H1 (cell line): Measurements from ENCODE around the gene DMPK. TPM values are rescaled to one million over a fixed set of nuclear protein-coding genes. Genes with fewer than 3 reads are reported as not detected.

Source experiments
- CTCF ChIA-PET: fragments of 300-600 bp; sonication (Branson Sonifier 250); formaldehyde crosslinking; loops from one replicate; lab custom pipeline; 2021; ENCODE audit not compliant: partially characterized antibody; lab: Charles Lee
- POLR2A ChIA-PET: fragments of 300-600 bp; sonication (Branson Sonifier 250); formaldehyde crosslinking; loops from one replicate; lab custom pipeline; 2021; ENCODE audit warnings: inconsistent platforms; ENCODE audit not compliant: partially characterized antibody; lab: Charles Lee
- DNase-seq, 2 experiments: peaks; one replicate each; pipeline versions ENCODE4 v3.0.0 to v3.0.0-alpha.2; 2010 to 2022; ENCODE audit warnings: low spot score in 2 of 2, low read depth in 1 of 2, mixed read lengths in 1 of 2
- FAIRE-seq: peaks from 2 replicates; lab custom pipeline; 2011; peaks lifted over from hg19 to GRCh38; lab: Jason Lieb, UNC
- H2AFZ ChIP-seq: 2 replicates; pipeline ENCODE4 v1.8.1; 2012; ENCODE audit warnings: low read length, inconsistent platforms
- H2AK5ac ChIP-seq: 2 replicates; pipeline ENCODE4 v1.6.1; 2013; ENCODE audit warnings: low read depth, low read length
- H2BK120ac ChIP-seq: replicated peaks from 2 replicates; pipeline ENCODE3; 2013; ENCODE audit warnings: low read depth, low read length, inconsistent platforms
- H2BK12ac ChIP-seq: 2 replicates; pipeline ENCODE4 v1.6.1; 2013; ENCODE audit warnings: low read depth, low read length
- H2BK15ac ChIP-seq: 2 replicates; pipeline ENCODE4 v1.6.1; 2013; ENCODE audit warnings: low read length
- H2BK20ac ChIP-seq: 2 replicates; pipeline ENCODE4 v1.6.1; 2013; ENCODE audit warnings: low read length
- H2BK5ac ChIP-seq: 2 replicates; pipeline ENCODE4 v1.6.1; 2013; ENCODE audit warnings: low read depth, low read length
- H3K14ac ChIP-seq: 2 replicates; pipeline ENCODE4 v1.6.1; 2013; ENCODE audit warnings: inconsistent platforms; ENCODE audit not compliant: insufficient read length
- H3K18ac ChIP-seq: 2 replicates; pipeline ENCODE4 v1.6.1; 2013; ENCODE audit warnings: low read length; ENCODE audit errors: extremely low read depth
- H3K23ac ChIP-seq: 2 replicates; pipeline ENCODE4 v1.6.1; 2013; ENCODE audit warnings: inconsistent platforms; ENCODE audit not compliant: insufficient read length
- H3K23me2 ChIP-seq: 2 replicates; pipeline ENCODE4 v1.6.1; 2013; ENCODE audit warnings: low read depth, low read length
- H3K27ac ChIP-seq: 2 replicates; pipeline ENCODE4 v1.6.1; 2011; ENCODE audit warnings: low read depth, low read length, inconsistent platforms
- H3K27me3 ChIP-seq, 4 experiments: replicated peaks in 1 of 4; 1 replicate in 1 of 4; 2 replicates in 3 of 4; pipeline versions ENCODE4 v1.6.1 to v1.8.1; 2011 to 2013; ENCODE audit warnings: low read length in 3 of 4, mild to moderate bottlenecking in 3 of 4, inconsistent platforms in 2 of 4, mixed read lengths in 2 of 4, moderate library complexity in 1 of 4; ENCODE audit not compliant: control insufficient read depth in 3 of 4, insufficient read depth in 3 of 4; ENCODE audit errors: extremely low read depth in 1 of 4
- H3K36me3 ChIP-seq, 4 experiments: 2 replicates each; pipeline versions ENCODE4 v1.6.1 to v1.8.1; 2011 to 2013; ENCODE audit warnings: mild to moderate bottlenecking in 4 of 4, low read length in 3 of 4, moderate library complexity in 2 of 4, control low read depth in 1 of 4, inconsistent platforms in 1 of 4; ENCODE audit not compliant: insufficient read depth in 4 of 4, control insufficient read depth in 2 of 4
- H3K4ac ChIP-seq: replicated peaks from 2 replicates; pipeline ENCODE3; 2013; ENCODE audit warnings: low read length, low read depth, mixed read lengths, inconsistent platforms; ENCODE audit not compliant: insufficient read length
- H3K4me1 ChIP-seq, 4 experiments: replicated peaks in 1 of 4; 1 replicate in 1 of 4; 2 replicates in 3 of 4; pipeline versions ENCODE4 v1.6.1 to v1.8.1; 2011 to 2013; ENCODE audit warnings: low read length in 3 of 4, inconsistent platforms in 2 of 4, mixed read lengths in 1 of 4; ENCODE audit not compliant: insufficient read depth in 4 of 4, control insufficient read depth in 3 of 4
- H3K4me2 ChIP-seq, 2 experiments: 2 replicates each; pipeline versions ENCODE4 v1.6.1 to v1.8.1; 2011 to 2013; ENCODE audit warnings: low read depth in 2 of 2, low read length in 2 of 2, control low read depth in 1 of 2, inconsistent platforms in 1 of 2, mild to moderate bottlenecking in 1 of 2; ENCODE audit not compliant: insufficient read depth in 1 of 2
- H3K4me3 ChIP-seq, 4 experiments: fragments of 200-600, 300-600 bp in 1 of 4; sonication (generic), shearing (Covaris generic), sonication (Bioruptor Twin) in 1 of 4; 2 replicates each; pipeline versions ENCODE4 v1.5.1 to v1.8.1; 2011 to 2016; ENCODE audit warnings: low read length in 4 of 4, low read depth in 3 of 4, control low read depth in 2 of 4, inconsistent platforms in 2 of 4, mild to moderate bottlenecking in 2 of 4, mixed read lengths in 1 of 4, moderate library complexity in 1 of 4; ENCODE audit not compliant: insufficient read depth in 2 of 4; ENCODE audit errors: extremely low read depth in 1 of 4
- H3K56ac ChIP-seq: replicated peaks from 2 replicates; pipeline ENCODE3; 2013; ENCODE audit warnings: low read depth, mild to moderate bottlenecking, mixed read lengths, low read length, inconsistent platforms; ENCODE audit not compliant: insufficient read length
- H3K79me1 ChIP-seq: 2 replicates; pipeline ENCODE4 v1.6.1; 2013; ENCODE audit warnings: low read depth, low read length, control low read depth
- H3K79me2 ChIP-seq, 2 experiments: 2 replicates each; pipeline versions ENCODE4 v1.6.1 to v1.8.1; 2012 to 2013; ENCODE audit warnings: low read length in 2 of 2, mild to moderate bottlenecking in 2 of 2, inconsistent platforms in 1 of 2; ENCODE audit not compliant: insufficient read depth in 2 of 2, control insufficient read depth in 1 of 2
- H3K9ac ChIP-seq, 4 experiments: replicated peaks in 1 of 4; 1 replicate in 1 of 4; 2 replicates in 3 of 4; pipeline versions ENCODE4 v1.6.1 to v1.8.1; 2011 to 2013; ENCODE audit warnings: low read depth in 3 of 4, low read length in 3 of 4, control low read depth in 2 of 4, mild to moderate bottlenecking in 2 of 4, moderate library complexity in 2 of 4, inconsistent platforms in 1 of 4; ENCODE audit errors: extremely low read depth in 1 of 4
- H3K9me3 ChIP-seq, 2 experiments: 2 replicates each; pipeline versions ENCODE4 v1.6.1 to v1.8.1; 2012 to 2013; ENCODE audit warnings: mild to moderate bottlenecking in 2 of 2, moderate library complexity in 2 of 2, control low read depth in 1 of 2, inconsistent platforms in 1 of 2, low read depth in 1 of 2, low read length in 1 of 2, mixed read lengths in 1 of 2; ENCODE audit not compliant: insufficient read depth in 2 of 2
- H4K20me1 ChIP-seq, 2 experiments: replicated peaks in 1 of 2; 2 replicates each; pipeline versions ENCODE3 to v1.8.1; 2011 to 2013; ENCODE audit warnings: inconsistent platforms in 2 of 2, low read length in 2 of 2, mild to moderate bottlenecking in 1 of 2; ENCODE audit not compliant: insufficient read depth in 2 of 2, control insufficient read depth in 1 of 2
- H4K5ac ChIP-seq: 2 replicates; pipeline ENCODE4 v1.6.1; 2013; ENCODE audit warnings: low read length, low read depth, mixed read lengths, inconsistent platforms; ENCODE audit not compliant: insufficient read length
- H4K8ac ChIP-seq: 2 replicates; pipeline ENCODE4 v1.8.0; 2013; ENCODE audit warnings: mild to moderate bottlenecking, moderate library complexity, low read length, inconsistent platforms; ENCODE audit not compliant: insufficient read depth; ENCODE audit errors: extremely low read depth
- H4K91ac ChIP-seq: replicated peaks from 2 replicates; pipeline ENCODE3; 2013; ENCODE audit warnings: low read length, mixed read lengths, inconsistent platforms; ENCODE audit not compliant: insufficient read length
- CEBPB ChIP-seq: IDR thresholded peaks from 2 replicates; pipeline ENCODE4 v1.6.1; 2012; ENCODE audit warnings: low read depth, low read length
- KDM1A ChIP-seq: fragments of 200-600, 300-600 bp; sonication (generic); IDR thresholded peaks from 2 replicates; pipeline ENCODE4 v1.7.1; 2016; ENCODE audit warnings: mild to moderate bottlenecking, low read length, borderline replicate concordance
- SIN3A ChIP-seq, 2 experiments: IDR thresholded peaks in 1 of 2; conservative IDR thresholded peaks in 1 of 2; 2 replicates each; pipeline ENCODE4 v1.6.1; 2011 to 2012; ENCODE audit warnings: low read length in 2 of 2, improper control_type of control experiment in 1 of 2, low read depth in 1 of 2, mild to moderate bottlenecking in 1 of 2
- TAF1 ChIP-seq: IDR thresholded peaks from 2 replicates; pipeline ENCODE4 v1.6.1; 2011; ENCODE audit warnings: mild to moderate bottlenecking, low read depth, low read length
- WGBS, 2 experiments: shearing (Covaris generic) in 1 of 2; methylation state at CpG; one replicate each; pipeline versions ENCODE4 v1.1.6 to v1.1.7; 2013 to 2015; ENCODE audit warnings: low lambda C conversion rate in 2 of 2, mixed read lengths in 2 of 2, inconsistent platforms in 1 of 2, low coverage in 1 of 2, missing lambda C conversion rate in 1 of 2; ENCODE audit not compliant: insufficient replicate concordance in 2 of 2, insufficient coverage in 1 of 2, insufficient read length in 1 of 2; ENCODE audit errors: extremely low coverage in 1 of 2, missing lambda C conversion rate in 1 of 2; 5-methylcytosine and 5-hydroxymethylcytosine counted together
- polyA plus RNA-seq, 7 experiments: library from polyadenylated mRNA; depleted of rRNA in 3 of 7; stranded (reverse) in 5 of 7; unstranded in 2 of 7; fragments of >200 nt in 5 of 7; fragments of 200-250 nt in 2 of 7; gene quantifications; 1 replicate in 5 of 7; 2 replicates in 1 of 7; 4 replicates in 1 of 7; pipeline versions ENCODE4 v1.2.1 to v1.2.3, GENCODE V29; 2011 to 2013; ENCODE audit warnings: missing spikeins in 2 of 7, mixed read lengths in 2 of 7
- total RNA-seq: library from RNA; stranded (reverse); fragmentation: NEBNext Ultra II Directional; extraction: Animal tissue kit (Norgen Biotek cat#: 25700); gene quantifications from 2 replicates; pipeline ENCODE4 v1.2.1, GENCODE V29; 2021

DMPK gene
- total and polyA plus RNA-seq, 2 of the 8 experiments (the other 6 are each of a cell fraction or from before 2014, with no cell fraction given), result 13.7 to 27.4 TPM

DNA sequence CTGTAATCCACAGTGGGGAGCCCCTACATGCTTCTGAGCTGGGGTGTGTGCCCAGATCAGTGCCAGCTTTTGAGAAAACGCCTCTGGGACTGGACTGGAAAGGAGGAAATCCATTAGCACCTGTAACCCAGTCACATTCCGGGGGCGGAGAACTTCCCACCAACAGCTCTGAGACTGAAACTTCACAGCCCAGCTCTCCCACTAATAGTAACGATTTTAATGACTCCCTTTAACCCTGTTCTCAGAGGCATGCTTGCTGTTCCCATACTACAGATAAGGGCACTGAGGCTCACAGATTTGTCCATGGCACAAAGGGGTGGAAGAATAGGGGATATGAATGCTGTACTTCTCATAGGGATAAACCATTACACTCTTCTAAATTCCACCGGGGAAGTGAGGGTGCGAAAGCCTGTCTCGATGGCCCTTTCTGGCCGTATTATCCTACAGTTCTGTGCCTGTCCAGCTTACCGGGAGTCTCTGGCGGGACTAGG, 52.4 kb downstream of the DMPK start:
- Histone ChIP-seq H4K20me1 (peaks cover 0 to 1% of the 10 kb centered on the region in 2 experiments), H3K4me1 (peaks cover 0 to 4% (median 3%) of the 10 kb centered on the region in 4 experiments; a peak in 5 of 7 replicates), H3K23ac (no peak overlapping the region), H3K4me2 (peak overlapping the region; percentile 78 to 95), H3K27ac (peak overlapping the region; percentile 44; the same call in 1 of the 2 replicates), H4K5ac (no peak overlapping the region), H3K14ac (no peak overlapping the region), H3K79me2 (peaks cover 3 to 50% of the 10 kb centered on the region in 2 experiments; a peak in 2 of 4 replicates), H3K9ac (peak overlapping the region; percentile 63 to 91 (median 74)), H3K79me1 (peaks cover 9% of the 10 kb centered on the region), H2AFZ (no peak overlapping the region), H3K9me3 (no peaks in the 10 kb centered on the region), H2BK15ac (no peak overlapping the region), H4K91ac (no peak overlapping the region), H2BK20ac (no peak overlapping the region), H3K4ac (no peak overlapping the region), H2BK120ac (no peak overlapping the region), H3K36me3 (no peaks in the 10 kb centered on the region), H2BK5ac (no peak overlapping the region), H2AK5ac (no peak overlapping the region), H3K23me2 (peaks cover 4% of the 10 kb centered on the region; the same call in 1 of the 2 replicates), H3K27me3 (no peaks in the 10 kb centered on the region; a peak in 1 of 7 replicates), H3K18ac (0 out of 2 replicates have a peak overlapping the region, but pooled peaks have one; percentile 62), H2BK12ac (no peak overlapping the region), H3K4me3 (peak overlapping the region; percentile 85 to 99 (median 90)), H4K8ac (no peak overlapping the region), H3K56ac (no peak overlapping the region)
- DNase-seq (peak in 1 of 2 experiments; percentile 51), FAIRE-seq (no peak)
- WGBS, 2 experiments, result 17% methylated on average over 10 of the region's 10 CpGs; no CpG with 5 or more reads in 1 of the 2 experiments
- ChIA-PET CTCF (interaction anchor here (0.7 to 2.5 kb wide), 7 partner anchors 10 to 88 kb away, joined by 3 to 9 read pairs (median 5); no protein-coding TSS in a partner anchor), POLR2A (interaction anchor here (0.7 to 9.1 kb wide), 9 partner anchors 8 to 140 kb away, joined by 3 to 113 read pairs (median 4); partner anchors contain the start of genes QPCTL, SIX5 and SNRPD2)
- TF ChIP-seq CEBPB, result no peak
- peak; percentile 45; the same call in 1 of the 2 replicates for TF ChIP-seq KDM1A
- TF ChIP-seq SIN3A (conservative IDR thresholded peaks at IDR 0.05 in 1 of 2, IDR thresholded peaks at IDR 0.05 in 1 of 2; ENCODE audit: low read depth in 1 of 2, low read length in 2 of 2), result 0 out of 4 replicates have a peak, but pooled peaks of 1 of the 2 experiments have one; percentile 32
- peak; percentile 22; the same call in 1 of the 2 replicates for TF ChIP-seq TAF1
